SK-N-SH (cell line): ENCODE measurements around the gene PXDN. TPM values are rescaled to one million over a fixed set of nuclear protein-coding genes. Genes with fewer than 3 reads are reported as not detected.
A peak's percentile ranks its signal among the peaks of the same experiment; 100 is the strongest.
"Not testable (repeated sequence)": the region's sequence is repeated elsewhere in the genome, so short reads cannot be mapped to it uniquely, and the experiment has no call there.

Source experiments
- CTCF ChIA-PET: fragments of 300-600, 350-600 bp; formaldehyde crosslinking; extraction: SDS; loops from one replicate; lab custom pipeline; 2021; lab: Yijun Ruan, JAX
- POLR2A ChIA-PET: fragments of 350-600 bp; sonication (Branson Sonifier 250); formaldehyde crosslinking; extraction: SDS; loops from one replicate; lab custom pipeline; 2020; ENCODE audit warnings: antibody characterized with exemption, inconsistent platforms; lab: Yijun Ruan, JAX
- DNase-seq: peaks from one replicate; pipeline ENCODE4 v3.0.0; 2012
- H2AFZ ChIP-seq: fragments of 200-600 bp; sonication (generic); 2 replicates; pipeline ENCODE4 v1.8.1; 2016; ENCODE audit warnings: antibody characterized with exemption, mild to moderate bottlenecking, low read depth
- H3F3A ChIP-seq: fragments of 200-600 bp; sonication (generic); replicated peaks from 2 replicates; pipeline ENCODE3; 2016; ENCODE audit warnings: antibody characterized with exemption, mild to moderate bottlenecking; ENCODE audit not compliant: insufficient read depth
- H3K27ac ChIP-seq, 2 experiments: fragments of 200-500 bp in 1 of 2; fragments of 200-600 bp in 1 of 2; sonication (Bioruptor generic) in 1 of 2; sonication (generic), shearing (Covaris generic) in 1 of 2; 2 replicates each; pipeline versions ENCODE4 v1.5.1 to v1.6.1; 2014 to 2016; ENCODE audit warnings: low read depth in 2 of 2, inconsistent platforms in 1 of 2, low read length in 1 of 2, mild to moderate bottlenecking in 1 of 2, mixed read lengths in 1 of 2
- H3K27me3 ChIP-seq: fragments of 200-600 bp; sonication (generic), shearing (Covaris generic); 2 replicates; pipeline ENCODE4 v1.6.1; 2016; ENCODE audit warnings: mixed run types; ENCODE audit not compliant: insufficient read depth
- H3K36me3 ChIP-seq, 2 experiments: fragments of 200-500 bp in 1 of 2; fragments of 200-600 bp in 1 of 2; sonication (Bioruptor generic) in 1 of 2; sonication (generic) in 1 of 2; replicated peaks in 1 of 2; 2 replicates each; pipeline versions ENCODE3 to v1.5.1; 2014 to 2016; ENCODE audit warnings: low read length in 1 of 2, mild to moderate bottlenecking in 1 of 2; ENCODE audit not compliant: insufficient read depth in 2 of 2, control insufficient read depth in 1 of 2
- H3K4me1 ChIP-seq, 2 experiments: fragments of 200-500 bp in 1 of 2; fragments of 200-600 bp in 1 of 2; sonication (Bioruptor generic) in 1 of 2; sonication (generic), shearing (Covaris generic) in 1 of 2; 2 replicates each; pipeline versions ENCODE4 v1.5.1 to v1.6.1; 2014 to 2016; ENCODE audit warnings: low read depth in 1 of 2, low read length in 1 of 2, mixed run types in 1 of 2; ENCODE audit not compliant: insufficient read depth in 2 of 2, control insufficient read depth in 1 of 2
- H3K4me2 ChIP-seq: fragments of 200-600 bp; sonication (generic), shearing (Covaris generic); 2 replicates; pipeline ENCODE4 v1.6.1; 2017; ENCODE audit warnings: mixed run types
- H3K4me3 ChIP-seq, 2 experiments: fragments of 200-500 bp in 1 of 2; fragments of 200-600 bp in 1 of 2; sonication (Bioruptor generic) in 1 of 2; sonication (generic), shearing (Covaris generic) in 1 of 2; 2 replicates each; pipeline versions ENCODE4 v1.5.1 to v1.8.1; 2014 to 2016; ENCODE audit warnings: low read depth in 2 of 2, inconsistent platforms in 1 of 2, low read length in 1 of 2, mild to moderate bottlenecking in 1 of 2, mixed read lengths in 1 of 2, moderate library complexity in 1 of 2
- H3K79me2 ChIP-seq: fragments of 200-600 bp; sonication (generic); 2 replicates; pipeline ENCODE4 v1.8.1; 2017; ENCODE audit warnings: mild to moderate bottlenecking; ENCODE audit not compliant: insufficient read depth
- H3K9ac ChIP-seq: fragments of 200-600 bp; sonication (generic); 2 replicates; pipeline ENCODE4 v1.6.1; 2017; ENCODE audit warnings: mixed run types
- H3K9me2 ChIP-seq: fragments of 200-600 bp; sonication (generic); 2 replicates; pipeline ENCODE4 v1.6.1; 2017; ENCODE audit warnings: mixed run types
- H3K9me3 ChIP-seq: fragments of 200-600 bp; sonication (generic); 2 replicates; pipeline ENCODE4 v1.6.1; 2017; ENCODE audit warnings: mixed run types, mild to moderate bottlenecking, moderate library complexity
- H4K20me1 ChIP-seq: fragments of 200-600 bp; sonication (generic); 2 replicates; pipeline ENCODE4 v1.6.1; 2017; ENCODE audit warnings: mild to moderate bottlenecking, mixed run types; ENCODE audit not compliant: insufficient read depth
- CHD2 ChIP-seq: fragments of 150-350 bp; IDR thresholded peaks from 2 replicates; pipeline ENCODE4 v1.6.1; 2018; ENCODE audit warnings: low read length; ENCODE audit not compliant: partially characterized antibody
- ELF1 ChIP-seq: IDR thresholded peaks from 2 replicates; pipeline ENCODE4 v1.4.0; 2012
- FOSL2 ChIP-seq: IDR thresholded peaks from 2 replicates; pipeline ENCODE4 v1.4.0; 2012; ENCODE audit warnings: low read depth, mild to moderate bottlenecking, moderate library complexity, borderline replicate concordance
- FOXJ3 ChIP-seq: sonication (generic); formaldehyde crosslinking; IDR thresholded peaks from 2 replicates; pipeline ENCODE4 v1.5.1; 2020; ENCODE audit warnings: mild to moderate bottlenecking, missing genetic modification reagents
- FOXM1 ChIP-seq: IDR thresholded peaks from 2 replicates; pipeline ENCODE4 v1.4.0; 2012; ENCODE audit warnings: low read depth, mild to moderate bottlenecking
- MEF2A ChIP-seq: IDR thresholded peaks from 2 replicates; pipeline ENCODE4 v1.4.0; 2012; ENCODE audit warnings: low read depth, borderline replicate concordance
- MXI1 ChIP-seq: IDR thresholded peaks from 2 replicates; pipeline ENCODE4 v1.6.1; 2012; ENCODE audit warnings: mild to moderate bottlenecking, low read depth, low read length, improper control_type of control experiment
- PBX3 ChIP-seq: IDR thresholded peaks from 2 replicates; pipeline ENCODE4; 2012
- POLR2AphosphoS5 ChIP-seq: IDR thresholded peaks from 2 replicates; pipeline ENCODE4 v1.6.1; 2012; ENCODE audit warnings: low read depth, low read length
- RCOR1 ChIP-seq: fragments of 150-350 bp; IDR thresholded peaks from 2 replicates; pipeline ENCODE4 v1.6.1; 2017; ENCODE audit warnings: antibody characterized with exemption, low read length
- RXRA ChIP-seq: IDR thresholded peaks from 2 replicates; pipeline ENCODE4 v1.4.0; 2012; ENCODE audit warnings: low read depth, mild to moderate bottlenecking, borderline replicate concordance
- SIN3A ChIP-seq: IDR thresholded peaks from 2 replicates; pipeline ENCODE4 v1.6.1; 2012; ENCODE audit warnings: low read depth, mild to moderate bottlenecking, low read length, moderate library complexity, borderline replicate concordance
- TAF1 ChIP-seq: IDR thresholded peaks from 2 replicates; pipeline ENCODE4 v1.6.1; 2012; ENCODE audit warnings: low read depth, mild to moderate bottlenecking, low read length, moderate library complexity, borderline replicate concordance
- TCF12 ChIP-seq: IDR thresholded peaks from 2 replicates; pipeline ENCODE4 v1.4.0; 2012
- TEAD4 ChIP-seq: IDR thresholded peaks from 2 replicates; pipeline ENCODE4 v1.4.0; 2012; ENCODE audit warnings: mild to moderate bottlenecking, borderline replicate concordance; ENCODE audit not compliant: insufficient read depth
- YY1 ChIP-seq: IDR thresholded peaks from 2 replicates; pipeline ENCODE4 v1.4.0; 2012; ENCODE audit warnings: low read depth, mild to moderate bottlenecking
- WGBS: methylation state at CpG from one replicate; pipeline ENCODE4 v1.1.6; 2017; ENCODE audit warnings: low lambda C conversion rate; 5-methylcytosine and 5-hydroxymethylcytosine counted together
- polyA plus RNA-seq, 3 experiments: library from polyadenylated mRNA; depleted of rRNA; stranded (reverse); fragments of >200 nt; gene quantifications; 2 replicates each; pipeline ENCODE4 v1.2.3, GENCODE V29; 2012
- TF ChIP-seq, protein P1 (sequence below): fragments of 200-600 bp; sonication (generic); IDR thresholded peaks from 2 replicates; pipeline ENCODE4 v1.6.1; 2017; ENCODE audit warnings: antibody characterized with exemption, mild to moderate bottlenecking, moderate library complexity

Gene PXDN
- polyA plus RNA-seq, 1 of the 3 experiments (the other 2 are of a cell fraction): 146 TPM

DNA sequence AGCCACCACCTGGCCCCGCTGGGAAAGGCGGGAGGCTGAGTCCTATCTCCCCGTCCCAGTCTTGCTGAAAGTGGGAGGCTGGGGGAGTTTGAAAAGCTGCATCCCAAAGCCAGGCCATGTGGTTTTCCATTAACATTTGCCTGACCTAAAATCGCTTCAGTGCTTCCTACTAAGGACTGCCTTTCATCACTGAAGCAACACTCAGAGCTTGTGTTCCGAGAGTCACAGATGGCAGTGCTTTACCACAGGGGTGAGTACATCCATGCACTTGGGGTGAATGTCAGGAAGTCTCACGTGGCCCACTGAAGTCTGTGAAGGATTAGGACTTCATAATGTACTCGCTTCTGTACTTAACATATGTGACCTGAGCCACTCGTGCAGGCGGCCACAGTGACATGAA, 43.3 kb downstream of the PXDN start (continued):
- TF ChIP-seq SIN3A (no peak), RXRA (no peak), TCF12 (no peak), MXI1 (no peak), CHD2 (no peak), RCOR1 (no peak), TEAD4 (no peak)
- TF ChIP-seq, protein P1, sequence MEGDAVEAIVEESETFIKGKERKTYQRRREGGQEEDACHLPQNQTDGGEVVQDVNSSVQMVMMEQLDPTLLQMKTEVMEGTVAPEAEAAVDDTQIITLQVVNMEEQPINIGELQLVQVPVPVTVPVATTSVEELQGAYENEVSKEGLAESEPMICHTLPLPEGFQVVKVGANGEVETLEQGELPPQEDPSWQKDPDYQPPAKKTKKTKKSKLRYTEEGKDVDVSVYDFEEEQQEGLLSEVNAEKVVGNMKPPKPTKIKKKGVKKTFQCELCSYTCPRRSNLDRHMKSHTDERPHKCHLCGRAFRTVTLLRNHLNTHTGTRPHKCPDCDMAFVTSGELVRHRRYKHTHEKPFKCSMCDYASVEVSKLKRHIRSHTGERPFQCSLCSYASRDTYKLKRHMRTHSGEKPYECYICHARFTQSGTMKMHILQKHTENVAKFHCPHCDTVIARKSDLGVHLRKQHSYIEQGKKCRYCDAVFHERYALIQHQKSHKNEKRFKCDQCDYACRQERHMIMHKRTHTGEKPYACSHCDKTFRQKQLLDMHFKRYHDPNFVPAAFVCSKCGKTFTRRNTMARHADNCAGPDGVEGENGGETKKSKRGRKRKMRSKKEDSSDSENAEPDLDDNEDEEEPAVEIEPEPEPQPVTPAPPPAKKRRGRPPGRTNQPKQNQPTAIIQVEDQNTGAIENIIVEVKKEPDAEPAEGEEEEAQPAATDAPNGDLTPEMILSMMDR: no peak
- TF ChIP-seq, all 33 proteins: peak for 0

- 94% methylated on average over 10 of the region's 10 CpGs for WGBS
- H3K9me3 ChIP-seq, H3K4me2 ChIP-seq, H3K27me3 ChIP-seq, POLR2A ChIA-PET, DNase-seq, H3K27ac ChIP-seq, H3K9ac ChIP-seq, H3F3A ChIP-seq, H3K4me3 ChIP-seq, H2AFZ ChIP-seq, H3K36me3 ChIP-seq, H3K9me2 ChIP-seq: not testable (repeated sequence)
- CTCF ChIA-PET: interaction anchor here (0.7 to 1.5 kb wide), 5 partner anchors 9 to 150 kb away, joined by 3 to 7 read pairs (median 4); no protein-coding TSS in a partner anchor
- peaks cover 73% of the 10 kb centered on the region for H3K79me2 ChIP-seq
- peaks cover 0 to 42% of the 10 kb centered on the region in 2 experiments; a peak in 3 of 4 replicates for H3K4me1 ChIP-seq
- peaks cover 68% of the 10 kb centered on the region for H4K20me1 ChIP-seq
Observed at GRCh38 chr2:1700427-1700826, 43.9 kb downstream of the PXDN start.

- Histone ChIP-seq H3K9me3 (no peaks in the 10 kb centered on the region), H3K79me2 (peaks cover 83% of the 10 kb centered on the region), H4K20me1 (peaks cover 76% of the 10 kb centered on the region), H3K4me2 (no peak overlapping the region), H3K4me3 (no peak overlapping the region), H3K9me2 (no peaks in the 10 kb centered on the region), H3K36me3 (peaks cover 0 to 2% of the 10 kb centered on the region in 2 experiments), H3K27me3 (no peaks in the 10 kb centered on the region), H2AFZ (no peak overlapping the region), H3K9ac (no peak overlapping the region), H3F3A (peaks cover 8% of the 10 kb centered on the region), H3K4me1 (peaks cover 0 to 49% of the 10 kb centered on the region in 2 experiments; a peak in 3 of 4 replicates), H3K27ac (peak overlapping the region; percentile 15 to 70; a peak in 3 of 4 replicates)
- DNase-seq: no peak
- TF ChIP-seq FOXJ3 (CRISPR knock-in tag) (no peak), ELF1 (no peak), YY1 (no peak), MXI1 (no peak), MEF2A (no peak), FOXM1 (no peak), POLR2AphosphoS5 (no peak), PBX3 (no peak), TAF1 (no peak), FOSL2 (no peak), TCF12 (no peak)
- ChIA-PET CTCF (interaction anchor here (0.7 to 2.8 kb wide), 3 partner anchors 7 to 148 kb away, joined by 3 to 13 read pairs (median 6); no protein-coding TSS in a partner anchor), POLR2A (no interaction called here)
- WGBS: 84% methylated on average over 10 of the region's 10 CpGs
Observed at GRCh38 chr2:1698188-1698945, 45.9 kb downstream of the PXDN start.
